Sigmoid colon (tissue), 7 donors: ENCODE measurements around the gene DQX1. TPM values are rescaled to one million over a fixed set of nuclear protein-coding genes. Genes with fewer than 3 reads are reported as not detected.
A peak's percentile ranks its signal among the peaks of the same experiment; 100 is the strongest.

Experiments used
- DNase-seq: peaks from one replicate; pipeline ENCODE4 v3.0.0-alpha.2; 2019
- H3K27ac ChIP-seq, 4 donors: fragments of 200-600 bp; sonication (generic); one replicate each; pipeline ENCODE4 v1.5.1; 2016 to 2019; ENCODE audit warnings: mild to moderate bottlenecking in 1 of 4
- H3K27me3 ChIP-seq, 3 donors: fragments of 200-600 bp; sonication (generic); one replicate each; pipeline ENCODE4 v1.5.1; 2019; ENCODE audit warnings: mild to moderate bottlenecking in 1 of 3
- H3K36me3 ChIP-seq, 4 donors: fragments of 200-600 bp; sonication (generic); one replicate each; pipeline ENCODE4 v1.5.1; 2016 to 2019
- H3K4me1 ChIP-seq, 4 donors: fragments of 200-600 bp; sonication (generic); one replicate each; pipeline ENCODE4 v1.5.1; 2017 to 2019
- H3K4me3 ChIP-seq, 4 donors: fragments of 200-600 bp; sonication (generic); one replicate each; pipeline ENCODE4 v1.5.1; 2017 to 2019; ENCODE audit warnings: mild to moderate bottlenecking in 2 of 4, moderate library complexity in 1 of 4
- H3K9me3 ChIP-seq, 4 donors: fragments of 200-600 bp in 3 of 4; sonication (generic) in 3 of 4; one replicate each; pipeline versions ENCODE4 v1.5.1 to v1.6.1; 2013 to 2019
- EP300 ChIP-seq, 4 donors: sonication (generic); formaldehyde crosslinking; IDR thresholded peaks; one replicate each; pipeline ENCODE4 v1.6.1; 2017; ENCODE audit warnings: antibody characterized with exemption in 4 of 4
- POLR2A ChIP-seq, 2 donors: fragments of 450-650 bp; IDR thresholded peaks; one replicate each; pipeline ENCODE4 v1.6.1; 2016; ENCODE audit warnings: antibody characterized with exemption in 2 of 2, mild to moderate bottlenecking in 2 of 2, moderate library complexity in 2 of 2
- POLR2AphosphoS5 ChIP-seq, 4 donors: sonication (generic); formaldehyde crosslinking; IDR thresholded peaks; one replicate each; pipeline ENCODE4 v1.6.1; 2017; ENCODE audit warnings: antibody characterized with exemption in 4 of 4
- WGBS, 2 donors: extraction: QIAGEN DNeasy Blood & Tissue Kit; methylation state at CpG; one replicate each; pipeline ENCODE4 v1.1.7; 2013; 5-methylcytosine and 5-hydroxymethylcytosine counted together
- intact Hi-C: fragments of 100-400 bp; cut with DNase I; formaldehyde crosslinking; loops from one replicate; pipeline ENCODE4 v1.15.1; 2023
- polyA plus RNA-seq, 3 donors: library from polyadenylated mRNA; stranded (reverse); fragments of 200-250 nt; gene quantifications; one replicate each; pipeline ENCODE4 v1.2.3, GENCODE V29; 2013
- total RNA-seq, 4 donors: library from RNA; depleted of rRNA; stranded (reverse); fragments of >200 nt; gene quantifications; one replicate each; pipeline ENCODE4 v1.1.0, GENCODE V29; 2016
- TF ChIP-seq, protein P1 (sequence below), 4 experiments: fragments of 450-650 bp in 3 of 4; fragments of 200-600 bp in 1 of 4; IDR thresholded peaks; one replicate each; pipeline ENCODE4 v1.5.1; 2016 to 2019; ENCODE audit warnings: antibody characterized with exemption in 4 of 4, mild to moderate bottlenecking in 3 of 4, moderate library complexity in 2 of 4
- donor health status: healthy with polysubstance abuse.
- donor health status: Bipolar disorder and iron deficiency.
- donor health status: healthy.

The DQX1 gene
- total and polyA plus RNA-seq, 7 donors: 7.2 to 15.6 (median 13.2) TPM; not detected in 4

DNA sequence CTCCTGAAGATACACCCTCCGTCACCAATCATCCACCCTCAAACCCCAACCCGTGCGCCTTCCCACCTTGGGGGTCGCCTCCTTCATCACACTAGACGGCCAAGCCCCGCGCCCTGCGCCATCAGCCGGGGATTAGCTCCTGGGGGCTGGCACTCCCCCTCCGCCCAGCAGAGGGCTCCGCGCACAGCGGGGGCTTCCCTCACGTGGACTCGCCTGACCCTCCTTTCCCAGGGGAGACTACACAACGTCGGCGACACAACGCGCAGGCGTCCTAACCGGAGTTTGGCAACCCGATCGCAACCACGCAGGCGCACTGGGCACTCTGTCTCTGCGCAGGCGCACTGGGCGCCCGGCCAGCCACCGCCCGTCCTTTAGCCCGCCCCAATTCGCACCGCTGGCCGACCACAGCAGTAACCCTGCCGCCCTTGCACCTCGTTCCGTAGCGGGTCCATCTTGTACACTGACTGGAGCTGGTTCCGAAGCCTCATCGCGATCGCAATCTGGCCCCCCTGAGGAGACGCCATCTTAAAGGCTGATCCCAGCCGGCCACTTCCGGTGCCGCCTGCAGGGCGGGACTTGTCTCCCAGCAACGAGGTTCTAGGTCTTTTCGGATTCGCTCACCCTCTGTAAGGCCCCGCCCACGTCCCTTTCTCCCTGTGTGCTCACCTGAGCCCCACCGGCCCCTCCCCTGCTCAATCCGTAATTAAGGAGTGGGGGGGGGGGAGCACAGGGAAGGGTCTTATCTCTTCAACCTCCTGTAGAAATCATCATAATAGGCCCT is 18.7 kb downstream of the DQX1 start, which contains the start of gene PCGF1:
Gene PCGF1, minus strand, starts transcription at position 551 of the 781 bp plus-strand sequence. Its CDS starts 27 bp downstream, at position 524.
- Histone ChIP-seq H3K36me3 (peaks cover 0 to 20% (median 12%) of the 10 kb centered on the region in 4 donors), H3K9me3 (no peaks in the 10 kb centered on the region), H3K27me3 (peaks cover 6 to 75% (median 34%) of the 10 kb centered on the region in 3 donors), H3K4me1 (peaks cover 0 to 46% (median 37%) of the 10 kb centered on the region in 4 donors), H3K27ac (peak within 1 kb of the TSS; percentile 96 to 99 (median 97)), H3K4me3 (peak within 1 kb of the TSS; percentile 60 to 87 (median 76))
- intact Hi-C loops: loop anchor here (1.0 kb wide), 3 partner anchors 22 to 47 kb away; partner anchors contain the start of genes AUP1, DOK1, HTRA2 and TTC31
- WGBS, 2 donors: 0 to 1% methylated on average over 56 of the region's 56 CpGs
- peak; percentile 99 for DNase-seq
- TF ChIP-seq POLR2A (IDR thresholded peaks at IDR 0.05): no peak
- TF ChIP-seq, protein P1, sequence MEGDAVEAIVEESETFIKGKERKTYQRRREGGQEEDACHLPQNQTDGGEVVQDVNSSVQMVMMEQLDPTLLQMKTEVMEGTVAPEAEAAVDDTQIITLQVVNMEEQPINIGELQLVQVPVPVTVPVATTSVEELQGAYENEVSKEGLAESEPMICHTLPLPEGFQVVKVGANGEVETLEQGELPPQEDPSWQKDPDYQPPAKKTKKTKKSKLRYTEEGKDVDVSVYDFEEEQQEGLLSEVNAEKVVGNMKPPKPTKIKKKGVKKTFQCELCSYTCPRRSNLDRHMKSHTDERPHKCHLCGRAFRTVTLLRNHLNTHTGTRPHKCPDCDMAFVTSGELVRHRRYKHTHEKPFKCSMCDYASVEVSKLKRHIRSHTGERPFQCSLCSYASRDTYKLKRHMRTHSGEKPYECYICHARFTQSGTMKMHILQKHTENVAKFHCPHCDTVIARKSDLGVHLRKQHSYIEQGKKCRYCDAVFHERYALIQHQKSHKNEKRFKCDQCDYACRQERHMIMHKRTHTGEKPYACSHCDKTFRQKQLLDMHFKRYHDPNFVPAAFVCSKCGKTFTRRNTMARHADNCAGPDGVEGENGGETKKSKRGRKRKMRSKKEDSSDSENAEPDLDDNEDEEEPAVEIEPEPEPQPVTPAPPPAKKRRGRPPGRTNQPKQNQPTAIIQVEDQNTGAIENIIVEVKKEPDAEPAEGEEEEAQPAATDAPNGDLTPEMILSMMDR (IDR thresholded peaks at IDR 0.05): peak in 2 of 4 experiments; percentile 12 to 17
- peak; percentile 51 to 85 (median 70) for TF ChIP-seq POLR2AphosphoS5 (IDR thresholded peaks at IDR 0.05)

DNA sequence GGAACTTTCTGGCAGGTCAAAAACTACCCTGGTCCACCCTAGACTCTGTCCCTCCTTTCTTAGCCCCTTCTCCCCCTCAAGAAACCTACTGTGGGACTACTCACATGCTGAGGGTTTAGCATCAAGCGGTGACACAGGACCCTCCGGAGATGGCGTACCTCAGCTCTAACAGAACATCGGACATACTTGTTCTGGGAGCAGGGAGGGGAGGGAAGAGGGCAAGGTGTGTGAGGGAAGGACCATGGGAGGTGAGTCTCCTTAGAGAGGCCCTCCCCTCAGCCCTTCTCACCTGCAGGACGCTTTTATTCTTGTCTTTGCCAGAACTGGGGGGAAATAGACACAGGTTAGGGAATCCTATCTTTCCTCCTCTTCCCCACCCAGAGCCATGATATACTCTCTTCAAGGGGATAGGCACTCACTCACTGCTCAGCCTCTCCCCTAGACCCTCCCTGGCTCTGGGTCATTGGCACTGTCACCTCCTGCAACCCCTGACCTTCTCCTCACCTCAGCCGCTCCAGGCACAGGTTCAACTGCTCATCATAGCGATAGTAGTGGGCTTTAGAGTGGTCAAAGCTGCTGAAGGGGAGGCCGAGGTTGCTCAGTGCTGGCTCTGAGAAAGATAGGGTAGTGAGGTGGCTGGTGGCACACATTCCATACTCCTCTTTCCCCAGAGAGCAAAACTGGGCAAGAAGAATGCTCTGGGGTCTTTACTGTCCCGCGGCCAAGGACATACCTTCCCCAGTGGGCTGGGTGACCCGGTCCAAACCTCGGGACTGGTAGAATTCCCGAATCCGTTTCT is 20.4 kb downstream of the DQX1 start:
- no peak overlapping the region for H3K4me3 ChIP-seq
- H3K36me3 ChIP-seq: peaks cover 0 to 20% (median 12%) of the 10 kb centered on the region in 4 donors
- intact Hi-C loops: no loop called here
- no peak for TF ChIP-seq POLR2AphosphoS5 (IDR thresholded peaks at IDR 0.05)
- TF ChIP-seq, protein P1 (IDR thresholded peaks at IDR 0.05): no peak
- no peak for TF ChIP-seq EP300 (IDR thresholded peaks at IDR 0.05)
- no peak for TF ChIP-seq POLR2A (IDR thresholded peaks at IDR 0.05)
- peaks cover 22 to 75% (median 32%) of the 10 kb centered on the region in 3 donors for H3K27me3 ChIP-seq
- H3K27ac ChIP-seq: no peak overlapping the region
- DNase-seq: no peak
- peaks cover 0 to 49% (median 40%) of the 10 kb centered on the region in 4 donors for H3K4me1 ChIP-seq
- H3K9me3 ChIP-seq: no peaks in the 10 kb centered on the region
- WGBS, 2 donors: 92 to 96% methylated on average over 14 of the region's 14 CpGs

- Histone ChIP-seq H3K4me1 (peaks cover 0 to 54% (median 43%) of the 10 kb centered on the region in 4 donors), H3K27me3 (peaks cover 31 to 75% (median 31%) of the 10 kb centered on the region in 3 donors)
- WGBS, 2 donors: 96% methylated on average over 3 of the region's 3 CpGs
These were observed 21.4 kb downstream of the DQX1 start for GRCh38 chr2:74504591-74504990.

GRCh38 chr2:74503506-74504475 is 22.2 kb downstream of the DQX1 start:
- H3K27ac ChIP-seq: peak overlapping the region; percentile 52 to 76 (median 70)
- 60 to 70% methylated on average over 45 of the region's 45 CpGs for WGBS, 2 donors
- peaks cover 39 to 81% (median 39%) of the 10 kb centered on the region in 3 donors for H3K27me3 ChIP-seq
- H3K9me3 ChIP-seq: no peaks in the 10 kb centered on the region
- H3K4me1 ChIP-seq: peaks cover 0 to 62% (median 51%) of the 10 kb centered on the region in 4 donors
- H3K4me3 ChIP-seq: peak overlapping the region; percentile 26 to 56 (median 44)
- H3K36me3 ChIP-seq: peaks cover 0 to 20% (median 12%) of the 10 kb centered on the region in 4 donors
- intact Hi-C loops: no loop called here
- DNase-seq: no peak
- TF ChIP-seq, protein P1 (IDR thresholded peaks at IDR 0.05): no peak
- TF ChIP-seq EP300 (IDR thresholded peaks at IDR 0.05): no peak
- TF ChIP-seq POLR2AphosphoS5 (IDR thresholded peaks at IDR 0.05): no peak
- no peak for TF ChIP-seq POLR2A (IDR thresholded peaks at IDR 0.05)

More at GRCh38 chr2:74504591-74504990, 21.4 kb downstream of the DQX1 start:
- Histone ChIP-seq H3K36me3 (peaks cover 0 to 20% (median 12%) of the 10 kb centered on the region in 4 donors), H3K9me3 (no peaks in the 10 kb centered on the region), H3K27ac (peak overlapping the region in 2 of 4 donors; percentile 64 to 75), H3K4me3 (peak overlapping the region in 1 of 4 donors; percentile 48)
- intact Hi-C loops: no loop called here
- DNase-seq: no peak
- TF ChIP-seq POLR2A (IDR thresholded peaks at IDR 0.05): no peak
